OCI-LY3 (cell line): ENCODE measurements around the gene MAB21L4.

ENCODE experiments used
- CTCF ChIP-seq: fragments of 200-600, 300-600 bp; sonication (generic); IDR thresholded peaks from 2 replicates; pipeline ENCODE4 v1.5.1; 2014; ENCODE audit warnings: antibody characterized with exemption, low read length, low read depth
- EZH2phosphoT487 ChIP-seq: fragments of 200-600 bp; shearing (Covaris generic); IDR thresholded peaks from 2 replicates; pipeline ENCODE4 v1.6.1; 2018; ENCODE audit warnings: antibody characterized with exemption, mixed run types, low read depth

GRCh38 chr2:240891492-240892340 is 4.2 kb downstream of the MAB21L4 start:
- TF ChIP-seq CTCF (no peak), EZH2phosphoT487 (no peak)
